Upper lobe of right lung (tissue), 1 donor: Measurements from ENCODE around the gene SIL1. TPM values are rescaled to one million over a fixed set of nuclear protein-coding genes. Genes with fewer than 3 reads are reported as not detected.

Experiments
- ATAC-seq: fragments of 200-7000 bp; cut with Tn5 transposase; one replicate; pipeline ENCODE4 v1.9.1; 2020; ENCODE audit warnings: mild to moderate bottlenecking, moderate library complexity
- DNase-seq: peaks from one replicate; pipeline ENCODE4 v3.0.0-alpha.2; 2020
- H3K27ac ChIP-seq: fragments of 200-600 bp; one replicate; pipeline ENCODE4 v1.8.0; 2022
- H3K27me3 ChIP-seq: fragments of 200-600 bp; one replicate; pipeline ENCODE4 v1.8.0; 2022; ENCODE audit warnings: mild to moderate bottlenecking
- H3K36me3 ChIP-seq: fragments of 200-600 bp; one replicate; pipeline ENCODE4 v1.8.0; 2022
- H3K4me1 ChIP-seq: fragments of 200-600 bp; one replicate; pipeline ENCODE4 v1.8.0; 2022
- H3K4me3 ChIP-seq: fragments of 200-600 bp; one replicate; pipeline ENCODE4 v1.8.0; 2022; ENCODE audit warnings: mild to moderate bottlenecking
- H3K9me3 ChIP-seq: fragments of 200-600 bp; one replicate; pipeline ENCODE4 v1.8.0; 2022
- CTCF ChIP-seq: fragments of 200-600 bp; IDR thresholded peaks from one replicate; pipeline ENCODE4 v1.8.0; 2022; ENCODE audit warnings: antibody characterized with exemption
- intact Hi-C: fragments of 100-400 bp; cut with DNase I; formaldehyde crosslinking; loops from one replicate; pipeline ENCODE4 v1.11.0; 2022
- total RNA-seq: library from RNA; stranded (reverse); fragmentation: NEBNext Ultra II Directional; extraction: Animal tissue kit (Norgen Biotek cat#: 25700); gene quantifications from one replicate; pipeline ENCODE4 v1.2.1, GENCODE V29; 2021
- donor health status: DM: no; HTN: yes; CAD: no; lungs with severe emphysema.

The SIL1 gene
- total RNA-seq, 1 donor from 2014 or later: 56.9 TPM

- Histone ChIP-seq H3K9me3 (no peaks in the 10 kb centered on the region), H3K27me3 (no peaks in the 10 kb centered on the region), H3K4me1 (peaks cover 26% of the 10 kb centered on the region), H3K36me3 (no peaks in the 10 kb centered on the region), H3K4me3 (no peak overlapping the region), H3K27ac (no peak overlapping the region)
- no peak for TF ChIP-seq CTCF
- DNase-seq (no peak), ATAC-seq (no peak)
- intact Hi-C loops: no loop called here
These were observed 9.5 kb downstream of the SIL1 start for GRCh38 chr5:139188558-139189270.

- Histone ChIP-seq H3K27ac (no peak overlapping the region), H3K9me3 (no peaks in the 10 kb centered on the region), H3K4me3 (no peak overlapping the region), H3K27me3 (no peaks in the 10 kb centered on the region), H3K36me3 (no peaks in the 10 kb centered on the region), H3K4me1 (peaks cover 26% of the 10 kb centered on the region)
- ATAC-seq (no peak), DNase-seq (no peak)
- intact Hi-C loops: no loop called here
- TF ChIP-seq CTCF: no peak
These were observed 11.3 kb downstream of the SIL1 start for GRCh38 chr5:139186752-139187326.

- Histone ChIP-seq H3K4me3 (no peak overlapping the region), H3K27ac (no peak overlapping the region), H3K4me1 (peaks cover 26% of the 10 kb centered on the region), H3K9me3 (no peaks in the 10 kb centered on the region), H3K27me3 (no peaks in the 10 kb centered on the region), H3K36me3 (no peaks in the 10 kb centered on the region)
- no peak for ATAC-seq
- TF ChIP-seq CTCF: no peak
- DNase-seq: no peak
- intact Hi-C loops: no loop called here
These were observed 11.9 kb downstream of the SIL1 start for GRCh38 chr5:139186261-139186660.

- H3K27ac ChIP-seq: no peak overlapping the region
These were observed 12.6 kb downstream of the SIL1 start for GRCh38 chr5:139185589-139185988.

GRCh38 chr5:139183502-139183901, 14.7 kb downstream of the SIL1 start:
- Histone ChIP-seq H3K4me1 (peaks cover 27% of the 10 kb centered on the region), H3K4me3 (no peak overlapping the region), H3K9me3 (no peaks in the 10 kb centered on the region), H3K27ac (no peak overlapping the region), H3K36me3 (no peaks in the 10 kb centered on the region), H3K27me3 (no peaks in the 10 kb centered on the region)
- no peak for TF ChIP-seq CTCF
- DNase-seq (no peak), ATAC-seq (no peak)
- intact Hi-C loops: no loop called here

More at GRCh38 chr5:139185589-139185988, 12.6 kb downstream of the SIL1 start:
- Histone ChIP-seq H3K4me1 (peaks cover 26% of the 10 kb centered on the region), H3K9me3 (no peaks in the 10 kb centered on the region), H3K4me3 (no peak overlapping the region), H3K36me3 (no peaks in the 10 kb centered on the region), H3K27me3 (no peaks in the 10 kb centered on the region)
- ATAC-seq: no peak
- no peak for TF ChIP-seq CTCF
- intact Hi-C loops: no loop called here
- no peak for DNase-seq
